A673 (cell line): Measurements from ENCODE around the gene PDE6A. TPM values are rescaled to one million over a fixed set of nuclear protein-coding genes. Genes with fewer than 3 reads are reported as not detected.

Source experiments
- BruUV-seq: library from RNA; stranded (reverse); fragments of 400-500 nt; replicated peaks from 2 replicates; lab custom pipeline; 2021; lab: Mats Ljungman, UMichigan
- CTCF ChIA-PET: fragments of 300-600 bp; sonication (Branson Sonifier 250); formaldehyde crosslinking; loops from one replicate; lab custom pipeline; 2022; ENCODE audit warnings: antibody characterized with exemption; lab: Charles Lee
- POLR2A ChIA-PET: fragments of 300-600 bp; sonication (Branson Sonifier 250); formaldehyde crosslinking; loops from one replicate; lab custom pipeline; 2022; ENCODE audit warnings: antibody characterized with exemption; ENCODE audit not compliant: low non-redundant PET; lab: Charles Lee
- DNase-seq: peaks from one replicate; pipeline ENCODE4 v3.0.0-alpha.2; 2015; ENCODE audit warnings: low spot score
- H3K27ac ChIP-seq: fragments of 200-600 bp; sonication (generic); 2 replicates; pipeline ENCODE4 v1.5.1; 2016; ENCODE audit warnings: mixed run types, low read depth, mild to moderate bottlenecking, mixed read lengths, antibody characterized with exemption, low read length; ENCODE audit not compliant: poor library complexity, severe bottlenecking
- H3K27me3 ChIP-seq: fragments of 200-600 bp; sonication (generic); replicated peaks from 2 replicates; pipeline ENCODE4 v1.6.1; 2017; ENCODE audit warnings: mixed run types, low read depth, mild to moderate bottlenecking, mixed read lengths, antibody characterized with exemption, low read length; ENCODE audit not compliant: insufficient read depth, poor library complexity
- H3K36me3 ChIP-seq: fragments of 200-600 bp; sonication (generic); 2 replicates; pipeline ENCODE4 v1.6.1; 2016; ENCODE audit warnings: mixed run types, mild to moderate bottlenecking, mixed read lengths, antibody characterized with exemption, low read length; ENCODE audit not compliant: insufficient read depth, poor library complexity, severe bottlenecking
- H3K4me1 ChIP-seq: fragments of 200-600 bp; sonication (generic); 2 replicates; pipeline ENCODE4 v1.6.1; 2017; ENCODE audit warnings: mixed run types, mild to moderate bottlenecking, mixed read lengths, antibody characterized with exemption, low read length; ENCODE audit not compliant: insufficient read depth, poor library complexity, severe bottlenecking
- H3K4me3 ChIP-seq: fragments of 200-600 bp; sonication (generic); 2 replicates; pipeline ENCODE4 v1.5.1; 2016; ENCODE audit warnings: low read depth, mixed run types, mild to moderate bottlenecking, mixed read lengths, low read length; ENCODE audit not compliant: poor library complexity, severe bottlenecking
- H3K9me3 ChIP-seq: fragments of 200-600 bp; sonication (generic); 2 replicates; pipeline ENCODE4 v1.6.1; 2016; ENCODE audit warnings: mixed run types, low read depth, mild to moderate bottlenecking, mixed read lengths, antibody characterized with exemption, low read length; ENCODE audit not compliant: poor library complexity, severe bottlenecking
- EZH2 ChIP-seq: fragments of 200-600 bp; sonication (generic); IDR thresholded peaks from 2 replicates; pipeline ENCODE4 v1.6.1; 2017; ENCODE audit warnings: borderline replicate concordance, low read depth, mild to moderate bottlenecking, mixed read lengths, antibody characterized with exemption, low read length; ENCODE audit not compliant: poor library complexity, severe bottlenecking
- intact Hi-C: fragments of 100-400 bp; cut with micrococcal nuclease; formaldehyde crosslinking; loops from one replicate; pipeline ENCODE4 v1.10.0; 2022; ENCODE audit not compliant: unreplicated experiment
- total RNA-seq: library from RNA; stranded (reverse); gene quantifications from 2 replicates; pipeline ENCODE4 v1.2.3, GENCODE V29; 2021
- TF ChIP-seq, protein P1 (sequence below): fragments of 300-800, 200-600 bp; sonication (generic); conservative IDR thresholded peaks from 2 replicates; pipeline ENCODE4 v1.5.1; 2017; ENCODE audit warnings: low read depth, mild to moderate bottlenecking, antibody characterized with exemption, low read length, moderate library complexity, mixed read lengths

The PDE6A gene
- total RNA-seq, 1 experiment from 2014 or later = 0.49 TPM

DNA sequence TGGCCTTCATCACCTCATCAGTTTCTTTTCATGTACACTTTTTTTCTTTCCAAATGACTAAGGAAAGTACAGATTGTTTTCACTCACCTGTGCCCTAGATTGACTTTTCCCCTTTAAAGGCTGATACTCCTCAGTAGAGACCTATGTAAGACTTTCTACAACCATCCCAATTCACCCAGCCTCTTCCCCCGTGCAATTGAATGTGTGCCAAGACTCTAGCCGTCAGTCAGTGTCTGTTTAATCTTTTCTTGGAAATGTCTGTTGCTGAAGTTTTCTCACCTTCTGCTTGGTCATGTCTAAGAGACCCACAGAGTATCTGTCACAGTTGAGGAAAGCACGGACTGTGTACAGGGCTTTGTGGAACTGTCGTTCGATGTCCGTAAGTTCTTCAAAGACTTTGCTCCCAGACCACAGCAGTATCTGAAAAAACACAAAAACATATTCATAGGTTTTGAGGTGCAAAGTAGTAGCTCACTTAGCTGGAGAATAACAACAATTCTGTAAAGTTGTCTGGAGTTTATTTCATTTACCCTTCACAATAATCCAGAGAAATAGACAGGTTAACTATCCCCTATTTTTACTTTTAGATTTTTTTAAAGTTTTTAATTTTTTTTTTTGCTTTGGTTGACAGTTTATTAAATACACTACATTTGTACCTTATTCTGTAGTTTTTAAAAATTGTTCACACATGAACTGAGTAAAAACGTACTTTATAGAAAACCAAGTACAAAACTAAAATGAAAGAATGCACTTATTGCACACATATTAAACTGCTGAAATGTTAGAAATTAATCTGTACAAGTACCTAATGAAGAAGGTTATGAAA, 13.6 kb downstream of the PDE6A start:
- Histone ChIP-seq H3K4me1 (peaks cover 50% of the 10 kb centered on the region), H3K27ac (peak overlapping the region; percentile 98), H3K9me3 (peaks cover 2% of the 10 kb centered on the region), H3K27me3 (no peaks in the 10 kb centered on the region), H3K36me3 (no peaks in the 10 kb centered on the region), H3K4me3 (no peak overlapping the region)
- BruUV-seq = no TSS peak
- intact Hi-C loops = no loop called here
- peak; percentile 67 for DNase-seq
- POLR2A ChIA-PET = no interaction called here
- TF ChIP-seq, protein P1, sequence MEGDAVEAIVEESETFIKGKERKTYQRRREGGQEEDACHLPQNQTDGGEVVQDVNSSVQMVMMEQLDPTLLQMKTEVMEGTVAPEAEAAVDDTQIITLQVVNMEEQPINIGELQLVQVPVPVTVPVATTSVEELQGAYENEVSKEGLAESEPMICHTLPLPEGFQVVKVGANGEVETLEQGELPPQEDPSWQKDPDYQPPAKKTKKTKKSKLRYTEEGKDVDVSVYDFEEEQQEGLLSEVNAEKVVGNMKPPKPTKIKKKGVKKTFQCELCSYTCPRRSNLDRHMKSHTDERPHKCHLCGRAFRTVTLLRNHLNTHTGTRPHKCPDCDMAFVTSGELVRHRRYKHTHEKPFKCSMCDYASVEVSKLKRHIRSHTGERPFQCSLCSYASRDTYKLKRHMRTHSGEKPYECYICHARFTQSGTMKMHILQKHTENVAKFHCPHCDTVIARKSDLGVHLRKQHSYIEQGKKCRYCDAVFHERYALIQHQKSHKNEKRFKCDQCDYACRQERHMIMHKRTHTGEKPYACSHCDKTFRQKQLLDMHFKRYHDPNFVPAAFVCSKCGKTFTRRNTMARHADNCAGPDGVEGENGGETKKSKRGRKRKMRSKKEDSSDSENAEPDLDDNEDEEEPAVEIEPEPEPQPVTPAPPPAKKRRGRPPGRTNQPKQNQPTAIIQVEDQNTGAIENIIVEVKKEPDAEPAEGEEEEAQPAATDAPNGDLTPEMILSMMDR = no peak
- CTCF ChIA-PET = no interaction called here

DNA sequence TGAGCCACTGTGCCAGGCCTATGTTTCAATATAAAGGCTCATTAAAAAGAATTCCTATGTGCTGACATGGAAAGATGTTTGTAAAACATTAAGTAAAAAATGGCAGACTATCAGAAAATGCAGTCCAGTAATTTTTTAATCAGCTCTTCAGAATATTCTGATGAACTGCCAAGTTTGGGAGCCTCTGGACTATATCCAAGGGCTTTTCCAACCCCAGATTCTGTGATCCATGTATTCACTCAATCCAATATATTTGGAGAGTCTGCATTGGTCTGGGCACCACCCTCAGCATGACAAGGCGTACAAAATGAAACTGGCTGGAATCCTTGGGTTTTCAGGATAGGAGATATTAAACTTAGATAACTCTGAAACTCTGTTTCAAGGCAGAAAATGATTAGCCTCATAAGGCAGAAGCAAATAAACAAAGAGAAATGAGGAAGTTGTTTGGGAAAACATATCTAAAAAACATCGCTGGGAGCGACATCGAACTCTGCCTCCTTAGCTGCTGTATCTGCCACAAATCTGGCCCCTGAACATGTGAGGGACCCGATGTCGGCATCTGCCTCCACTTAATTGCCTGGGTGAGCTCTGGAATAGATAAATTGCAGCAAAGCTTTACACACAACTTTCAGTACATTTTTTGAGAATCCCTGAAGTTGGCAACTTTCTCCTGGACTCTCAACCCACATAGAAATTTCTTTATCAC, 14.4 kb downstream of the PDE6A start:
- Histone ChIP-seq H3K36me3 (no peaks in the 10 kb centered on the region), H3K4me1 (peaks cover 44% of the 10 kb centered on the region), H3K9me3 (peaks cover 2% of the 10 kb centered on the region), H3K27ac (peak overlapping the region; percentile 98), H3K27me3 (no peaks in the 10 kb centered on the region), H3K4me3 (no peak overlapping the region)
- intact Hi-C loops = no loop called here
- BruUV-seq = no TSS peak
- ChIA-PET POLR2A (no interaction called here), CTCF (no interaction called here)
- no peak for TF ChIP-seq EZH2
- TF ChIP-seq, protein P1 = no peak
- DNase-seq = peak; percentile 35

DNA sequence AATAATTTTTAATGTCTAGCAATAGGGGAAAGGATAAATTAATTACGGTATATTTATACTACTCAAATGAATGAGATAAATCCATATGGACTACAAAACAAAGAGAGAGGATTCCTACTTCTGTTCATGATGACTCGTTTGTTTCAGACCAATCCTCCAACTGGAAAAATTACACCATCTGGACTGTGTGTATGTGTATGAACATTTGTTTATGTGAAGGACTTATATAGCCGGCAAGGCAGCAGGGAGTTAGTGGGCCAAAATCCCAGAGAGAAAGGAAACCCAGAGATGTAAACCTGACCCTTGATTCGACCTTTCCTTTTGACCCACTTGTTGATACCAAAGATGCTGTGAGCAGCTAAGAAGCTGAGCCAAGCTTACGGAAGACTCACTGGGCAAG, 20.1 kb downstream of the PDE6A start:
- H3K36me3 ChIP-seq = no peaks in the 10 kb centered on the region

More for the DNA sequence above, 20.1 kb downstream of the PDE6A start:
- no TSS peak for BruUV-seq
- ChIA-PET CTCF (no interaction called here), POLR2A (no interaction called here)
- H3K9me3 ChIP-seq = peaks cover 2% of the 10 kb centered on the region
- H3K4me1 ChIP-seq = peaks cover 17% of the 10 kb centered on the region
- intact Hi-C loops = no loop called here
- peak overlapping the region; percentile 14 for H3K27ac ChIP-seq
- H3K4me3 ChIP-seq = no peak overlapping the region
- TF ChIP-seq EZH2 = no peak
- TF ChIP-seq, protein P1 = no peak
- no peaks in the 10 kb centered on the region for H3K27me3 ChIP-seq
- DNase-seq = no peak
